HepG2 (cell line): Measurements from ENCODE around the gene MTRR. TPM values are rescaled to one million over a fixed set of nuclear protein-coding genes. Genes with fewer than 3 reads are reported as not detected.

Source experiments
- ARNT2 ChIP-seq: sonication (generic); formaldehyde crosslinking; IDR thresholded peaks from 2 replicates; pipeline ENCODE4 v1.8.0; 2022; ENCODE audit warnings: mild to moderate bottlenecking, low read depth, missing genetic modification reagents, moderate library complexity
- ASH2L ChIP-seq: fragments of 300-600, 200-600 bp; sonication (generic); IDR thresholded peaks from 2 replicates; pipeline ENCODE4 v1.7.0; 2017; ENCODE audit warnings: low read depth, mild to moderate bottlenecking, moderate library complexity, mixed read lengths, low read length; ENCODE audit not compliant: insufficient read length
- ATF6 ChIP-seq: sonication (generic); formaldehyde crosslinking; conservative IDR thresholded peaks from 2 replicates; pipeline ENCODE4 v1.4.0; 2020; ENCODE audit warnings: missing genetic modification reagents
- ATF7-NPFF ChIP-seq: sonication (generic); formaldehyde crosslinking; IDR thresholded peaks from 2 replicates; pipeline ENCODE4 v1.8.1; 2023; ENCODE audit warnings: mild to moderate bottlenecking, low read depth, missing genetic modification reagents, moderate library complexity
- BHLHE40 ChIP-seq: IDR thresholded peaks from 2 replicates; pipeline ENCODE4 v1.6.1; 2011; ENCODE audit warnings: low read length, improper control_type of control experiment
- BORCS8-MEF2B ChIP-seq: sonication (generic); formaldehyde crosslinking; IDR thresholded peaks from 2 replicates; pipeline ENCODE4 v1.8.0; 2022; ENCODE audit warnings: mild to moderate bottlenecking, missing genetic modification reagents
- LRRFIP1 ChIP-seq: sonication (generic); formaldehyde crosslinking; conservative IDR thresholded peaks from 2 replicates; pipeline ENCODE4 v1.4.0; 2020; ENCODE audit warnings: missing genetic modification reagents
- MATR3 ChIP-seq: sonication (generic); formaldehyde crosslinking; IDR thresholded peaks from 2 replicates; pipeline ENCODE4 v1.4.0; 2020; ENCODE audit warnings: missing genetic modification reagents
- MAX ChIP-seq: IDR thresholded peaks from 2 replicates; pipeline ENCODE4 v1.6.1; 2012; ENCODE audit warnings: inconsistent platforms
- MXD4 ChIP-seq: IDR thresholded peaks from 2 replicates; pipeline ENCODE4 v1.6.1; 2016; ENCODE audit warnings: mild to moderate bottlenecking, missing biosample characterization, missing genetic modification reagents
- NAIF1 ChIP-seq: sonication (generic); formaldehyde crosslinking; IDR thresholded peaks from 2 replicates; pipeline ENCODE4 v1.5.0; 2020; ENCODE audit warnings: mild to moderate bottlenecking, missing genetic modification reagents, borderline replicate concordance
- PRPF4 ChIP-seq: fragments of 200-400 bp; formaldehyde crosslinking; IDR thresholded peaks from 2 replicates; pipeline ENCODE4 v1.6.1; 2016; ENCODE audit warnings: low read length, low read depth; ENCODE audit not compliant: poor library complexity, severe bottlenecking
- SP2 ChIP-seq: sonication (generic); formaldehyde crosslinking; IDR thresholded peaks from 2 replicates; pipeline ENCODE4 v1.5.1; 2020; ENCODE audit warnings: mild to moderate bottlenecking, missing genetic modification reagents
- SUZ12 ChIP-seq: fragments of 150-350 bp; IDR thresholded peaks from 2 replicates; pipeline ENCODE4 v1.6.1; 2014; ENCODE audit warnings: low read depth, low read length
- TARDBP ChIP-seq: sonication (generic); formaldehyde crosslinking; IDR thresholded peaks from 2 replicates; pipeline ENCODE4 v1.8.0; 2022; ENCODE audit warnings: mild to moderate bottlenecking, missing genetic modification reagents
- TCF7L2 ChIP-seq: IDR thresholded peaks from 2 replicates; pipeline ENCODE4 v1.6.1; 2011; ENCODE audit warnings: mild to moderate bottlenecking, low read depth, low read length, moderate library complexity
- ZBTB37 ChIP-seq: sonication (generic); formaldehyde crosslinking; IDR thresholded peaks from 2 replicates; pipeline ENCODE4 v1.4.0; 2020; ENCODE audit warnings: mild to moderate bottlenecking, missing genetic modification reagents
- ZFP82 ChIP-seq: sonication (generic); formaldehyde crosslinking; IDR thresholded peaks from 2 replicates; pipeline ENCODE4 v1.5.1; 2020; ENCODE audit warnings: mild to moderate bottlenecking, missing genetic modification reagents, borderline replicate concordance
- ZNF441 ChIP-seq: sonication (generic); formaldehyde crosslinking; IDR thresholded peaks from 2 replicates; pipeline ENCODE4 v1.7.0; 2021; ENCODE audit warnings: missing genetic modification reagents, borderline replicate concordance
- ZNF598 ChIP-seq: sonication (generic); formaldehyde crosslinking; IDR thresholded peaks from 2 replicates; pipeline ENCODE4 v1.5.1; 2020; ENCODE audit warnings: mild to moderate bottlenecking, missing genetic modification reagents, borderline replicate concordance
- ZNF691 ChIP-seq: sonication (generic); formaldehyde crosslinking; IDR thresholded peaks from 2 replicates; pipeline ENCODE4 v1.4.0; 2020; ENCODE audit warnings: missing genetic modification reagents, low read depth, mild to moderate bottlenecking, borderline replicate concordance
- ZSCAN5A ChIP-seq: sonication (generic); formaldehyde crosslinking; IDR thresholded peaks from 2 replicates; pipeline ENCODE4 v1.8.0; 2022; ENCODE audit warnings: mild to moderate bottlenecking, missing genetic modification reagents, borderline replicate concordance
- polyA plus RNA-seq, 8 experiments: library from polyadenylated mRNA; depleted of rRNA in 3 of 8; stranded (reverse) in 7 of 8; unstranded in 1 of 8; fragments of >200 nt; fragmentation: Illumina TruSeq in 4 of 8; extraction: Trizol in 4 of 8; gene quantifications; 2 replicates each; pipeline versions ENCODE4 v1.2.1 to v1.2.3, GENCODE V29; 2011 to 2016; ENCODE audit warnings: low read depth in 4 of 8, missing spikeins in 1 of 8, mixed read lengths in 1 of 8; ENCODE audit not compliant: insufficient read depth in 1 of 8
- total RNA-seq, 5 experiments: library from RNA; depleted of rRNA; stranded (reverse); fragments of >200 nt; fragmentation: Illumina TruSeq; extraction: Trizol; gene quantifications; 2 replicates each; pipeline ENCODE4 v1.2.3, GENCODE V29; 2016; ENCODE audit warnings: low read depth in 1 of 5

MTRR gene
- total and polyA plus RNA-seq, 2 of the 13 experiments (the other 11 are each of a cell fraction or from before 2014, with no cell fraction given): 39.2 to 59.2 TPM

- TF ChIP-seq ZNF441: no peak
- TF ChIP-seq MAX: no peak; the same call in none of the 2 replicates
- TF ChIP-seq ZSCAN5A (CRISPR knock-in tag): no peak
- TF ChIP-seq ZNF598 (CRISPR knock-in tag): peak; percentile 74; the same call in 1 of the 2 replicates
- TF ChIP-seq SUZ12: no peak
- no peak for TF ChIP-seq MATR3 (CRISPR knock-in tag)
- no peak for TF ChIP-seq ZBTB37 (CRISPR knock-in tag)
- no peak for TF ChIP-seq TCF7L2
- no peak for TF ChIP-seq ATF6 (CRISPR knock-in tag)
- TF ChIP-seq MXD4 (CRISPR knock-in tag): no peak
- no peak for TF ChIP-seq ATF7-NPFF (CRISPR knock-in tag)
- TF ChIP-seq ZNF691 (CRISPR knock-in tag): 0 out of 2 replicates have a peak, but pooled peaks have one; percentile 12
- TF ChIP-seq PRPF4: no peak
- no peak for TF ChIP-seq BHLHE40
- 0 out of 2 replicates have a peak, but pooled peaks have one; percentile 27 for TF ChIP-seq SP2 (CRISPR knock-in tag)
- 0 out of 2 replicates have a peak, but pooled peaks have one; percentile 21 for TF ChIP-seq TARDBP
- peak; percentile 16 for TF ChIP-seq ASH2L
- no peak for TF ChIP-seq LRRFIP1
- TF ChIP-seq NAIF1 (CRISPR knock-in tag): no peak
- TF ChIP-seq ZFP82 (CRISPR knock-in tag): no peak
- TF ChIP-seq ARNT2 (CRISPR knock-in tag): no peak
- 0 out of 2 replicates have a peak, but pooled peaks have one; percentile 45 for TF ChIP-seq BORCS8-MEF2B
These were observed 17.7 kb upstream of the MTRR start (continued) for GRCh38 chr5:7851240-7851592.
